ENCODE data around the gene CAND2.
"Not testable (repeated sequence)": the region's sequence is repeated elsewhere in the genome, so short reads cannot be mapped to it uniquely, and the experiment has no call there.

Gene CAND2

GRCh38 chr3:12773030-12773709 is 23.3 kb upstream of the CAND2 start:
- no peaks in the 10 kb centered on the region for H3K4me1 ChIP-seq (ENCODE audit: insufficient read depth, low read length)
- H3K36me3 ChIP-seq (ENCODE audit: insufficient read depth, low read length) = no peaks in the 10 kb centered on the region
- 80% methylated on average over 2 of the region's 2 CpGs for WGBS
- H3K4me3 ChIP-seq (ENCODE audit: low read length) = no peak overlapping the region
- no peaks in the 10 kb centered on the region for H3K27me3 ChIP-seq (ENCODE audit: insufficient read depth, low read length)
- H3K9me3 ChIP-seq (ENCODE audit: insufficient read depth, low read depth, low read length) = no peaks in the 10 kb centered on the region
- no peak overlapping the region for H3K9ac ChIP-seq (ENCODE audit: low read depth, low read length)
- H3K27ac ChIP-seq (ENCODE audit: low read depth, low read length) = no peak overlapping the region

- no peaks in the 10 kb centered on the region for H3K27me3 ChIP-seq (ENCODE audit: insufficient read depth, low read length)
- whole genome bisulfite sequencing = 81% methylated on average over 1 of the region's 1 CpG
- H3K27ac ChIP-seq (ENCODE audit: low read depth, low read length) = no peak overlapping the region
Measured at GRCh38 chr3:12773710-12774086, 22.8 kb upstream of the CAND2 start.

GRCh38 chr3:12774619-12775018 is 21.9 kb upstream of the CAND2 start:
- Histone ChIP-seq H3K27ac (ENCODE audit: low read depth, low read length) (no peak overlapping the region), H3K4me1 (ENCODE audit: insufficient read depth, low read length) (no peaks in the 10 kb centered on the region), H3K27me3 (ENCODE audit: insufficient read depth, low read length) (no peaks in the 10 kb centered on the region), H3K9ac (ENCODE audit: low read depth, low read length) (no peak overlapping the region), H3K4me3 (ENCODE audit: low read length) (no peak overlapping the region), H3K9me3 (ENCODE audit: insufficient read depth, low read depth, low read length) (no peaks in the 10 kb centered on the region), H3K36me3 (ENCODE audit: insufficient read depth, low read length) (no peaks in the 10 kb centered on the region)
- 71% methylated on average over 4 of the region's 4 CpGs for WGBS

More at GRCh38 chr3:12773710-12774086, 22.8 kb upstream of the CAND2 start:
- Histone ChIP-seq H3K9me3 (ENCODE audit: insufficient read depth, low read depth, low read length) (no peaks in the 10 kb centered on the region), H3K36me3 (ENCODE audit: insufficient read depth, low read length) (no peaks in the 10 kb centered on the region), H3K4me3 (ENCODE audit: low read length) (no peak overlapping the region), H3K4me1 (ENCODE audit: insufficient read depth, low read length) (no peaks in the 10 kb centered on the region), H3K9ac (ENCODE audit: low read depth, low read length) (no peak overlapping the region)

GRCh38 chr3:12775226-12775625 is 21.3 kb upstream of the CAND2 start:
- no peak overlapping the region for H3K4me3 ChIP-seq (ENCODE audit: low read length)
- H3K4me1 ChIP-seq (ENCODE audit: insufficient read depth, low read length) = no peaks in the 10 kb centered on the region
- WGBS = 83% methylated on average over 1 of the region's 1 CpG
- H3K36me3 ChIP-seq (ENCODE audit: insufficient read depth, low read length) = no peaks in the 10 kb centered on the region
- H3K9ac ChIP-seq (ENCODE audit: low read depth, low read length) = no peak overlapping the region
- H3K27me3 ChIP-seq (ENCODE audit: insufficient read depth, low read length) = no peaks in the 10 kb centered on the region
- H3K27ac ChIP-seq (ENCODE audit: low read depth, low read length) = no peak overlapping the region
- H3K9me3 ChIP-seq (ENCODE audit: insufficient read depth, low read depth, low read length) = no peaks in the 10 kb centered on the region

- not testable (repeated sequence) for H3K4me1 ChIP-seq (ENCODE audit: insufficient read depth, low read length); H3K27me3 ChIP-seq (ENCODE audit: insufficient read depth, low read length); H3K9me3 ChIP-seq (ENCODE audit: insufficient read depth, low read depth, low read length); H3K36me3 ChIP-seq (ENCODE audit: insufficient read depth, low read length); H3K9ac ChIP-seq (ENCODE audit: low read depth, low read length); H3K27ac ChIP-seq (ENCODE audit: low read depth, low read length); H3K4me3 ChIP-seq (ENCODE audit: low read length)
- 73% methylated on average over 6 of the region's 6 CpGs for WGBS
Measured at GRCh38 chr3:12775970-12776369, 20.5 kb upstream of the CAND2 start.

GRCh38 chr3:12777171-12777570 is 19.3 kb upstream of the CAND2 start:
- Histone ChIP-seq H3K4me1 (ENCODE audit: insufficient read depth, low read length) (no peaks in the 10 kb centered on the region), H3K9ac (ENCODE audit: low read depth, low read length) (no peak overlapping the region), H3K9me3 (ENCODE audit: insufficient read depth, low read depth, low read length) (no peaks in the 10 kb centered on the region), H3K27me3 (ENCODE audit: insufficient read depth, low read length) (no peaks in the 10 kb centered on the region), H3K27ac (ENCODE audit: low read depth, low read length) (no peak overlapping the region), H3K36me3 (ENCODE audit: insufficient read depth, low read length) (no peaks in the 10 kb centered on the region), H3K4me3 (ENCODE audit: low read length) (no peak overlapping the region)
- 84% methylated on average over 4 of the region's 4 CpGs for WGBS

- Histone ChIP-seq H3K4me3 (ENCODE audit: low read length) (no peak overlapping the region), H3K36me3 (ENCODE audit: insufficient read depth, low read length) (no peaks in the 10 kb centered on the region), H3K27ac (ENCODE audit: low read depth, low read length) (no peak overlapping the region), H3K9me3 (ENCODE audit: insufficient read depth, low read depth, low read length) (no peaks in the 10 kb centered on the region), H3K27me3 (ENCODE audit: insufficient read depth, low read length) (no peaks in the 10 kb centered on the region), H3K4me1 (ENCODE audit: insufficient read depth, low read length) (0 out of 2 replicates have a peak, but pooled peaks cover 4% of the 10 kb centered on the region), H3K9ac (ENCODE audit: low read depth, low read length) (no peak overlapping the region)
- 83% methylated on average over 4 of the region's 4 CpGs for WGBS
Measured at GRCh38 chr3:12780751-12781150, 15.7 kb upstream of the CAND2 start.

GRCh38 chr3:12782172-12782815 is 14.2 kb upstream of the CAND2 start:
- Histone ChIP-seq H3K4me1 (ENCODE audit: insufficient read depth, low read length) (0 out of 2 replicates have a peak, but pooled peaks cover 4% of the 10 kb centered on the region), H3K27ac (ENCODE audit: low read depth, low read length) (no peak overlapping the region), H3K36me3 (ENCODE audit: insufficient read depth, low read length) (no peaks in the 10 kb centered on the region), H3K9me3 (ENCODE audit: insufficient read depth, low read depth, low read length) (no peaks in the 10 kb centered on the region), H3K9ac (ENCODE audit: low read depth, low read length) (no peak overlapping the region), H3K4me3 (ENCODE audit: low read length) (no peak overlapping the region), H3K27me3 (ENCODE audit: insufficient read depth, low read length) (no peaks in the 10 kb centered on the region)
- 76% methylated on average over 6 of the region's 6 CpGs for WGBS

GRCh38 chr3:12785096-12785495 is 11.4 kb upstream of the CAND2 start:
- H3K9me3 ChIP-seq (ENCODE audit: insufficient read depth, low read depth, low read length) = no peaks in the 10 kb centered on the region
- H3K36me3 ChIP-seq (ENCODE audit: insufficient read depth, low read length) = no peaks in the 10 kb centered on the region
- 0 out of 2 replicates have a peak, but pooled peaks cover 4% of the 10 kb centered on the region for H3K4me1 ChIP-seq (ENCODE audit: insufficient read depth, low read length)
- WGBS = 28% methylated on average over 4 of the region's 4 CpGs
- H3K27me3 ChIP-seq (ENCODE audit: insufficient read depth, low read length) = no peaks in the 10 kb centered on the region
- no peak overlapping the region for H3K27ac ChIP-seq (ENCODE audit: low read depth, low read length)
- H3K9ac ChIP-seq (ENCODE audit: low read depth, low read length) = no peak overlapping the region
- H3K4me3 ChIP-seq (ENCODE audit: low read length) = no peak overlapping the region

- 34% methylated on average over 9 of the region's 9 CpGs for WGBS
- not testable (repeated sequence) for H3K9ac ChIP-seq (ENCODE audit: low read depth, low read length); H3K27ac ChIP-seq (ENCODE audit: low read depth, low read length)
Measured at GRCh38 chr3:12787346-12787745, 9.1 kb upstream of the CAND2 start.

GRCh38 chr3:12787967-12788690 is 8.4 kb upstream of the CAND2 start:
- not testable (repeated sequence) for H3K9me3 ChIP-seq (ENCODE audit: insufficient read depth, low read depth, low read length); H3K27me3 ChIP-seq (ENCODE audit: insufficient read depth, low read length); H3K36me3 ChIP-seq (ENCODE audit: insufficient read depth, low read length); H3K9ac ChIP-seq (ENCODE audit: low read depth, low read length); H3K27ac ChIP-seq (ENCODE audit: low read depth, low read length); H3K4me1 ChIP-seq (ENCODE audit: insufficient read depth, low read length); H3K4me3 ChIP-seq (ENCODE audit: low read length)
- WGBS = 91% methylated on average over 23 of the region's 23 CpGs

More at GRCh38 chr3:12787346-12787745, 9.1 kb upstream of the CAND2 start:
- H3K27me3 ChIP-seq (ENCODE audit: insufficient read depth, low read length); H3K9me3 ChIP-seq (ENCODE audit: insufficient read depth, low read depth, low read length); H3K4me3 ChIP-seq (ENCODE audit: low read length); H3K4me1 ChIP-seq (ENCODE audit: insufficient read depth, low read length); H3K36me3 ChIP-seq (ENCODE audit: insufficient read depth, low read length): not testable (repeated sequence)

Measured in HUES64 (cell line).